Breast epithelium (tissue), 4 donors: ENCODE data around the gene SRGAP2C. TPM values are rescaled to one million over a fixed set of nuclear protein-coding genes. Genes with fewer than 3 reads are reported as not detected.
"Not testable (repeated sequence)": the region's sequence is repeated elsewhere in the genome, so short reads cannot be mapped to it uniquely, and the experiment has no call there.

ENCODE experiments used
- DNase-seq, 2 donors: peaks; one replicate each; pipeline ENCODE4 v3.0.0-alpha.2; 2019; ENCODE audit warnings: low spot score in 2 of 2
- H3K27ac ChIP-seq, 2 donors: fragments of 200-600 bp; sonication (generic) in 1 of 2; one replicate each; pipeline ENCODE4 v1.5.1; 2016 to 2019; ENCODE audit warnings: mild to moderate bottlenecking in 1 of 2
- H3K27me3 ChIP-seq, 2 donors: fragments of 200-600 bp; sonication (generic) in 1 of 2; one replicate each; pipeline versions ENCODE4 v1.5.1 to v1.6.0; 2017 to 2019; ENCODE audit warnings: control low read depth in 1 of 2, mild to moderate bottlenecking in 1 of 2
- H3K36me3 ChIP-seq: fragments of 200-600 bp; one replicate; pipeline ENCODE4 v1.5.1; 2019
- H3K4me1 ChIP-seq, 2 donors: fragments of 200-600 bp; sonication (generic); one replicate each; pipeline ENCODE4 v1.5.1; 2016 to 2019; ENCODE audit warnings: control low read depth in 1 of 2
- H3K4me3 ChIP-seq, 3 donors: fragments of 200-600 bp; sonication (generic); 1 replicate in 2 of 3; 2 replicates in 1 of 3; pipeline ENCODE4 v1.5.1; 2016 to 2019; ENCODE audit warnings: mild to moderate bottlenecking in 3 of 3, moderate library complexity in 2 of 3
- H3K9me3 ChIP-seq, 2 donors: fragments of 200-600 bp; sonication (generic) in 1 of 2; one replicate each; pipeline ENCODE4 v1.5.1; 2016 to 2019; ENCODE audit warnings: control low read depth in 1 of 2
- intact Hi-C: fragments of 100-400 bp; cut with DNase I; formaldehyde crosslinking; loops from one replicate; pipeline ENCODE4 v1.15.1; 2023; ENCODE audit warnings: low total_unique reads
- total RNA-seq, 3 donors: library from RNA; depleted of rRNA; stranded (reverse); fragments of >200 nt; gene quantifications; one replicate each; pipeline ENCODE4 v1.1.0, GENCODE V29; 2016

SRGAP2C gene
- total RNA-seq, 3 donors from 2014 or later, result 17.0 to 37.0 (median 17.7) TPM

DNA sequence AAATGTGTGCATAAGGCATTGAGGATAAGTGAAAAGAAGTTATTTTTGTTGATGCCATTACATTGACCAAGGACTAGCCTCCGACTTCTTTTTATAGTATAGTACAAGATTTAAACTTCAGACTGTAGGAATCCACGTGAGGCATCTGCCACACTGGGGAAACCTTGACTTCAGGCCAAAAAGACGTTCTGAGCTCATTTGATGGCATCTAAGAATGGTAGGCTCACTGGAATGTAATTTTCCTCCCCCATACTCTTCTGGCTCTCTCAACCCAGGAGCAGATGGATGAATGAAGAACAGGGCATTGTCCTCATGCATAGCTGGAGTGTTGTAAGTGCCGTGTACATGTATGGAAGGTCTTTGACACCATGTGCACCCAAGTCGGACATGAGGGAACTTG, 194.0 kb downstream of the SRGAP2C start:
- H3K4me1 ChIP-seq, H3K36me3 ChIP-seq, DNase-seq, H3K4me3 ChIP-seq, H3K27ac ChIP-seq, H3K9me3 ChIP-seq, H3K27me3 ChIP-seq, intact Hi-C loops: not testable (repeated sequence)

DNA sequence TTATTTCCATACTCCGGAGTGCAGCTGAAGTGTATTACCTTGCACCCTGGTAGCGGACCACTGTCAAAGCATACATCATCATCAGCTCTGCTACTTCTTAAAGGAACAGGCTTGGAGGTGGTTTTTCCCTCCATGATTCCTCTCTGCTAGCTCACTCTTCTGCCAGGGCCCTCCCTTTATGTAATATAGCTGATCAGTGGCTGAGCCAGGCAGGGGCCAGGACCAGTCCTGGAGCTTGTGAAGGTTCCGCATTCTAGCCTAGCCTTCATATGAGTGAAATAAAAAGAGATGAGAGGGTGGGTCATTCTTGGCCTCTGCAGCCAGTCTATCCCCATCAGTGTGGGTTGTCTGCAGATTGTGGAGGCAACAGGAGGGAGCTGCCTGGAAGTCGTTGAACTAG, 200.0 kb downstream of the SRGAP2C start:
- not testable (repeated sequence) for H3K27me3 ChIP-seq, H3K9me3 ChIP-seq, H3K36me3 ChIP-seq

DNA sequence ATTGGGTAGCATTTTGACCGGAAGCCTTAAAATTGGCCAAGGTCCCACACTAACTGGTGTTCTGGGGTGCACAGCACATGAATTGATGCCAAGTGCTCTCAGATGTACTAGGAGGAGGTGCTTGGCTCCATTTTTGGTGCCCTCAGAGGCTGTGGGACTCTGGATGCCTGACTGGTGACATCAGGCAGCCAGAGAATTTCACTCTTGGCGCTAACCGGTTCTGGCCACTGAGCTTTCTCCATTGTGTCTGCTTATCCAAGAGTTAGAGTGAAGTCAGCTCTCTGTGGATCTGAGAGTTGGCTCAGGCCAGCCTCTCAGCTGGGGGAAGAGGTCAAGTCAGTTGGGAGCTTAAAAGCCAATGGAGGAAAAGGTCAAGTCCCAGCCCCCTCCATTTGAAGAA, 200.4 kb downstream of the SRGAP2C start:
- H3K36me3 ChIP-seq, H3K27me3 ChIP-seq, DNase-seq, H3K4me1 ChIP-seq, H3K4me3 ChIP-seq, H3K9me3 ChIP-seq, intact Hi-C loops, H3K27ac ChIP-seq: not testable (repeated sequence)

More for the DNA sequence above, 200.0 kb downstream of the SRGAP2C start:
- intact Hi-C loops, DNase-seq, H3K4me3 ChIP-seq, H3K4me1 ChIP-seq: not testable (repeated sequence)
- H3K27ac ChIP-seq, result peak overlapping the region in 1 of 2 donors; percentile 32

DNA sequence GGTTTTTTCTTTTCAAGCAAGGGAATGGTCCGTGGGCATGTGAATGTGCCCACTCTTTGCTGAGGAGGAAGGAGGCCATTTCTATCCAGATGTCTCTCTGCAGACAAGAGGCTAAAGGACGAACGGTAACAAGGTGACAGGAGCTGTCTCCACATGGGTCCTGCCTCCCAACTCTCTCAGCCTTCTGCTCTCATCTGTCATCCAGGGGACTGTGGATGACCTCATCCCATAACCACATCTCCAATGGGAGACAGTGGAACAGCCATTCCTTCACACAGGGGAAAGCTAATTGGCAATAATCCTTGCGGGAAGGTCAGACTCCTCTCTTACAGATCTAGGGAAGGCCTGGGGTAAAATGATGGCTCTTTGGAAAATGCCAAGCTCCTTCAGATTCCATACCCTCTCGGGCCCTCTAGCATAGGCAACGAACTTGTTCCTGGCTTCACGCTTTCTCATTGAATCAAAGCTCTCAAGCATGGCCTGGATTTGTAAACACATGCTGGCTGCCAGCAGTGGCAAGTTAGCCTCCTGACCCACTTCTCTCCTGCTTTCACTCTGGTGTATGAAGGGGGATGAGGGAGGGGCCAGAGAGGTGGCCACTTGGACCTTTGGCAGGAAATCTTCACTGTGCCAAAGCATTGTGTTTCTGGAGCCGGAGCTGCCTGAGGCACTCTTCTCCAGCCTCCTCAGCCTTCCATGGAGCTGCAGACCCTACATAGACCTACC, 201.0 kb downstream of the SRGAP2C start:
- H3K9me3 ChIP-seq, H3K27ac ChIP-seq, H3K27me3 ChIP-seq, H3K36me3 ChIP-seq, H3K4me3 ChIP-seq, H3K4me1 ChIP-seq, DNase-seq, intact Hi-C loops: not testable (repeated sequence)

DNA sequence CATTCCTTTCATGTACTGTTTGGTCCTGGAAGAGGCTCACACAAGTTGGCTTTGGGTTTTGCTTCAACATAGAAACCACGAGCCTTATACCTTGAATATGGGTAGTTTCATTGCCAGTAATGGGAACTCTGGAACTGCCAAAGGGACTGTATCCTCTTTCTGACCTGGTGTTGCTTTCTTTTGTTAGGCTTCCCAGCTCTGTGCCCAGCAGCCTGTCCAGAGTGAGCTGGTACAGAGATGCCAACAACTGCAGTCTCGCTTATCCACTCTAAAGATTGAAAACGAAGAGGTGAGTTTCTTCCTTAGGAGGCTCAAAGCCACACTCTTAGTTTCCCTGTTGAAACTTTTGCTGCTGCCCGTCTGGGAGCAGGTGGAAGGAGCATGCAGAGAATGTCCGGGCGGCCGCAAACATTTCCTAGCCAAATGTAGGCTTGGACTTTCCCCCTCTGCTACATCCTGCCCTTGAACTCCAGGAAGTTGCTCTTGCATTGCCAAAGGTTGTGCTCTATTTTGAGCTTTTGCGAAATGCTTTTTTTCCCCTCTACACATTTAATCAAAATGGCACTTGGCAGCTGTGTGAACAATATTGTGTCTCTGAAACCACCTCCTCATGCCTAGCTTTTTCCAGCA, 201.7 kb downstream of the SRGAP2C start:
- intact Hi-C loops, H3K4me3 ChIP-seq: not testable (repeated sequence)

GRCh38 chr1:121389895-121390560, 205.3 kb downstream of the SRGAP2C start:
- DNase-seq, H3K9me3 ChIP-seq, H3K36me3 ChIP-seq, intact Hi-C loops, H3K4me1 ChIP-seq, H3K27ac ChIP-seq, H3K27me3 ChIP-seq, H3K4me3 ChIP-seq: not testable (repeated sequence)

More for the DNA sequence above, 201.7 kb downstream of the SRGAP2C start:
- H3K4me1 ChIP-seq, H3K9me3 ChIP-seq, DNase-seq, H3K27ac ChIP-seq, H3K27me3 ChIP-seq, H3K36me3 ChIP-seq: not testable (repeated sequence)

- H3K36me3 ChIP-seq, DNase-seq, H3K27ac ChIP-seq, H3K27me3 ChIP-seq, H3K9me3 ChIP-seq, H3K4me3 ChIP-seq, H3K4me1 ChIP-seq, intact Hi-C loops: not testable (repeated sequence)
These were observed 207.4 kb downstream of the SRGAP2C start for GRCh38 chr1:121392130-121392529.

GRCh38 chr1:121395718-121396201, 211.0 kb downstream of the SRGAP2C start:
- H3K9me3 ChIP-seq, DNase-seq, H3K4me1 ChIP-seq, H3K27ac ChIP-seq, H3K36me3 ChIP-seq, intact Hi-C loops, H3K27me3 ChIP-seq: not testable (repeated sequence)
- peak overlapping the region; percentile 50 to 63 (median 50) for H3K4me3 ChIP-seq

DNA sequence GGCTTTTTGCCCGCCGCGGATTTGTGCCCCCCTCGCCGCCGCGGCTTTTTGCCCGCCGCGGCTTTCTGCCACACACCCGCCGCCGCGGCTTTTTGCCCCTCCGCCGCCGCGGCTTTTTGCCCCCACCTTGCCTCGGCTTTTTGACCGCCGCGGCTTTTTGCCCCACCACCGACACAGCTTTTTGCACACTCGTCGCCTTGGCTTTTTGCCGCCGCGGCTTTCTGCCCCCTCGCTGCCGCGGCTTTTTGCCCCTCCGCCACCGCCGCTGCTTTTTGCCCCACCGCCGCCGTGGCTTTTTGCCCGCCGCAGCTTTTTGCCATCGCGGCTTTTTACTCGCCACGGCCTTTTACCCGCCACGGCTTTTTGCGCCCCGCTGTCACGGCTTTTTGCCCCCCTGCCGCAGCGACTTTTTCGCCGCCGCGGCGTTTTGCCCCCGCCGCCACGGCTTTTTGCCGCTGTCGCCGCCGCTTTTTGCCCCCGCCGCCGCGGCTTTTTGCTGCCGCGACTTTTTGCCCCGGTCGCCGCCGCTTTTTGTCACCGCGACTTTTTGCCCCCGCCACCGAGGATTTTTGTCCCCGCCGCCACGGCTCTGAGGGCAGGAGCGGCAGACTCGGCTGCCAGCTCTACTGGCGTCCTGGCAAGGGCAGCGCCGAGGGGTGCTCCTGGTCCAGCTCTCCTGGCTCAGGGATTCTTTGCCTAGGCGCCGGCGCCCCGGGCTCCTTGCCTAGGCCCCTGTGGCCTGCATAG, 211.7 kb downstream of the SRGAP2C start:
- intact Hi-C loops, H3K36me3 ChIP-seq, H3K27me3 ChIP-seq, H3K4me1 ChIP-seq, H3K9me3 ChIP-seq, H3K27ac ChIP-seq, DNase-seq: not testable (repeated sequence)
- peak overlapping the region; percentile 50 to 63 (median 50) for H3K4me3 ChIP-seq

GRCh38 chr1:121397101-121397500, 212.3 kb downstream of the SRGAP2C start:
- H3K27me3 ChIP-seq, intact Hi-C loops, H3K4me1 ChIP-seq, DNase-seq, H3K36me3 ChIP-seq, H3K27ac ChIP-seq, H3K9me3 ChIP-seq: not testable (repeated sequence)
- peak overlapping the region; percentile 50 to 63 (median 50) for H3K4me3 ChIP-seq

DNA sequence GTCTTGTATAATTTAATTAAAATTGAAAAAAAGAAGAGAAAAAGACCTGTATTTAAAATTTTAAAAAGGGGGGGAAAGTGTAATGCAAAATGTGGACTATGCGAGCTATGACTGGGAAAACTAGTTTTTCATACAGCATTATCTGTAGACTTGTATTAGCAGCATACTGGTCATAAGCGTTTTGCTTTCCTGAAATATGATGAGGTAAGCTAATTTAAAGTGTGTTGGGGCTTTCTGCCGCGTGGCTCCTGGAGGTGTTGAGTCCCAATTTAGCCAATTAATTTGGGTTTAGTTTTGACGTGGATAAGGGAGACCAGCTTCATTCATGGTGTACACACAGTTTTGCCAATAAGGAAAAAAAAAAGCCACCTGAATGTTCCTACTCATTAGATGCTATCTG, 214.4 kb downstream of the SRGAP2C start:
- DNase-seq, H3K36me3 ChIP-seq, H3K9me3 ChIP-seq, H3K27me3 ChIP-seq, intact Hi-C loops, H3K27ac ChIP-seq, H3K4me3 ChIP-seq, H3K4me1 ChIP-seq: not testable (repeated sequence)

- H3K36me3 ChIP-seq, DNase-seq, H3K9me3 ChIP-seq, H3K4me1 ChIP-seq, H3K27ac ChIP-seq, H3K27me3 ChIP-seq, intact Hi-C loops, H3K4me3 ChIP-seq: not testable (repeated sequence)
These were observed 215.3 kb downstream of the SRGAP2C start for GRCh38 chr1:121400108-121400507.
